SU-DHL-6 (cell line): ENCODE measurements around the gene CAPRIN2.

ENCODE experiments used
- EZH2phosphoT487 ChIP-seq: fragments of 200-600 bp; sonication (generic), shearing (Covaris generic); conservative IDR thresholded peaks from 2 replicates; pipeline ENCODE4 v1.6.1; 2018; ENCODE audit warnings: mild to moderate bottlenecking, antibody characterized with exemption, low read length, moderate library complexity, mixed read lengths
- TF ChIP-seq, protein P1 (sequence below): fragments of 200-600 bp; sonication (generic); IDR thresholded peaks from one replicate; pipeline ENCODE4 v1.5.1; 2017; ENCODE audit warnings: antibody characterized with exemption, mild to moderate bottlenecking, low read length, moderate library complexity; ENCODE audit not compliant: insufficient read depth, poor library complexity, severe bottlenecking

DNA sequence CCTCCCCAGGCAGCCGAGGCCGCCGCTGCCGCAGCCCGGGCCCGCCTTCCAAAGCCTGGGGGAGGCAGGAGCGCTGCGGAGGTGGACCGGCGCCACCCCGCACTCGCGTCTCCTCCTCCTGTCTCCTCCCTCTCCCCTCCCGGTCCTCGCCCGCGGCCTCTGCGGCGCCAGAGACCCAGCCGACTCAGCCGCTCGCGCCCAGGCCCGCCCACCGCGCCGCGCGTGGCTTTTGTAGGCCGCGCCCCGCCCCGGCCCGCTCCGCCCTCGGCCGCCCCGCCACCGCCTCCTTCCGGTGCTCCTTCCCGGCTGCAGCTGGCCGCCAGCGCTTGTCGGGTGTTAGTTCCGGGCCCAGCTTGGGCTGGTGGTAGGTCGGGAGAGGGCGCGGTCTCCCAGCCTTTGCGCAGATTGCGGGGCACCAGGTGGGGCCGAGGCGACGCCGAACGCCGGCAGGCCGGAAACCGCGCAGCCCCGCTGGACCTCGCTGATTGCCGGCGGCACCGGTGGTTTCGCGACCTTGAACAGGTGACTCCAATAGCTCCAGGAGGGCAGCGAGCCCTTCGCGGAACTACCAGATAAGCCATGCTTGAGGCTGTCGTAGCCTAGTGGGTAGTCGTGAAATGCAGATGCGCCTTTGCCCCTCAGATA, at the start of gene CAPRIN2:
- TF ChIP-seq, protein P1, sequence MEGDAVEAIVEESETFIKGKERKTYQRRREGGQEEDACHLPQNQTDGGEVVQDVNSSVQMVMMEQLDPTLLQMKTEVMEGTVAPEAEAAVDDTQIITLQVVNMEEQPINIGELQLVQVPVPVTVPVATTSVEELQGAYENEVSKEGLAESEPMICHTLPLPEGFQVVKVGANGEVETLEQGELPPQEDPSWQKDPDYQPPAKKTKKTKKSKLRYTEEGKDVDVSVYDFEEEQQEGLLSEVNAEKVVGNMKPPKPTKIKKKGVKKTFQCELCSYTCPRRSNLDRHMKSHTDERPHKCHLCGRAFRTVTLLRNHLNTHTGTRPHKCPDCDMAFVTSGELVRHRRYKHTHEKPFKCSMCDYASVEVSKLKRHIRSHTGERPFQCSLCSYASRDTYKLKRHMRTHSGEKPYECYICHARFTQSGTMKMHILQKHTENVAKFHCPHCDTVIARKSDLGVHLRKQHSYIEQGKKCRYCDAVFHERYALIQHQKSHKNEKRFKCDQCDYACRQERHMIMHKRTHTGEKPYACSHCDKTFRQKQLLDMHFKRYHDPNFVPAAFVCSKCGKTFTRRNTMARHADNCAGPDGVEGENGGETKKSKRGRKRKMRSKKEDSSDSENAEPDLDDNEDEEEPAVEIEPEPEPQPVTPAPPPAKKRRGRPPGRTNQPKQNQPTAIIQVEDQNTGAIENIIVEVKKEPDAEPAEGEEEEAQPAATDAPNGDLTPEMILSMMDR, result no peak
- no peak for TF ChIP-seq EZH2phosphoT487
